GM12891 (cell line): ENCODE results near the gene ORC1.

ENCODE experiments used
- PAX5 ChIP-seq: IDR thresholded peaks from 2 replicates; pipeline ENCODE4 v1.6.1; 2011; ENCODE audit warnings: low read length, moderate library complexity, mild to moderate bottlenecking; ENCODE audit not compliant: insufficient read depth, severe bottlenecking
- POLR2A ChIP-seq: IDR thresholded peaks from 2 replicates; pipeline ENCODE4 v1.6.1; 2011; ENCODE audit warnings: low read depth, low read length, control low read depth
- POLR2AphosphoS5 ChIP-seq: IDR thresholded peaks from 2 replicates; pipeline ENCODE4 v1.6.1; 2011; ENCODE audit warnings: low read depth, low read length, control low read depth
- POU2F2 ChIP-seq: IDR thresholded peaks from 2 replicates; pipeline ENCODE4 v1.6.1; 2011; ENCODE audit warnings: low read depth, mild to moderate bottlenecking, control low read depth, low read length, moderate library complexity
- SPI1 ChIP-seq: IDR thresholded peaks from 2 replicates; pipeline ENCODE4 v1.6.1; 2011; ENCODE audit warnings: low read depth, low read length, control low read depth
- TAF1 ChIP-seq: IDR thresholded peaks from 2 replicates; pipeline ENCODE4 v1.6.1; 2011; ENCODE audit warnings: low read depth, low read length, control low read depth

GRCh38 chr1:52402860-52403240, 1.4 kb downstream of the ORC1 start:
- no peak for TF ChIP-seq POLR2AphosphoS5
- TF ChIP-seq POLR2A, result no peak
- no peak for TF ChIP-seq TAF1
- no peak for TF ChIP-seq POU2F2
- no peak for TF ChIP-seq PAX5
- TF ChIP-seq SPI1, result no peak
